Kidney capillary endothelial cell (primary cell): ENCODE data around the gene LRRTM4.
"Not testable (repeated sequence)": the region's sequence is repeated elsewhere in the genome, so short reads cannot be mapped to it uniquely, and the experiment has no call there.

Experiments used
- DNase-seq: peaks from one replicate; pipeline ENCODE4 v3.0.0-alpha.2; 2018; ENCODE audit warnings: low spot score

The LRRTM4 gene

DNA sequence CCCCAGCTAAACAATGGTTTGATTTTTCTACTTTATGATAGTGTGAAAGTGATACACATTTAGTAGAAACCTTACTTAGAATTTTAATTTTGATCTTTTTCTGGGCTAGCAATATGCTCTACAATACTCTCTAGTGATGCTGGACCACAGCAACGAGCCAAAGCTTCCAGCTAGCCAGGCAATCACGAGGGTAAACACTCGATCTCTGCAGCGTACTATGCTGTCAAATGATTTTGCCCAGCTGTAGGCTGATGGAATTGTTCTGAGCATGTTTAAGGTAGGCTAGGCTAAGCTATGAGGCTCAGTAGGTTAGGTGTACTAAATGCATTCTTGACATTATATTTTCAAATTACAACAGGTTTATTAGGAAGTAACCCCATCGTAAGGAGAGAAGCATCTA is 207.5 kb downstream of the LRRTM4 start:
- no peak for DNase-seq

DNA sequence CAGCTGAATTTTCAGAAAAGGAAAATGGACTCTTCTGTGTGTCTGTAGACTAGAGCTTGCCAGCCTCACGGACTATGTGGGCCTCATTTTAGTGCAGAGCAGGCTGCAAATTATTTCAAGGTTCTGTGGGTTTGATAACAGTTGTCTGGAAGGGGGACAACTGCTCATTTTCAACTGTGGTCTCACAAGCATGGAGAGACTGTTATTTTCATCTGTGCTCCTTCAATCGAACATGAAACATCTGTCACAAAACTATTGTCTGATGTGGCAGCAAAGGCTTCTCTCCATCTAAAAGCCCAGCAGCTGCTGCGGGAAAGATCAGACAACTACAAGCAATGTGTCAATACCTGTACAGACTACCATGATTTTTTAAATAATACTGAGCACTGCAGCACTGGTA is 211.8 kb downstream of the LRRTM4 start:
- no peak for DNase-seq

- no peak for DNase-seq
These were observed 212.5 kb downstream of the LRRTM4 start for GRCh38 chr2:77309725-77310124.

- DNase-seq: no peak
These were observed 220.7 kb downstream of the LRRTM4 start for GRCh38 chr2:77301441-77301840.

- no peak for DNase-seq
These were observed 225.4 kb downstream of the LRRTM4 start for GRCh38 chr2:77296791-77297190.

DNA sequence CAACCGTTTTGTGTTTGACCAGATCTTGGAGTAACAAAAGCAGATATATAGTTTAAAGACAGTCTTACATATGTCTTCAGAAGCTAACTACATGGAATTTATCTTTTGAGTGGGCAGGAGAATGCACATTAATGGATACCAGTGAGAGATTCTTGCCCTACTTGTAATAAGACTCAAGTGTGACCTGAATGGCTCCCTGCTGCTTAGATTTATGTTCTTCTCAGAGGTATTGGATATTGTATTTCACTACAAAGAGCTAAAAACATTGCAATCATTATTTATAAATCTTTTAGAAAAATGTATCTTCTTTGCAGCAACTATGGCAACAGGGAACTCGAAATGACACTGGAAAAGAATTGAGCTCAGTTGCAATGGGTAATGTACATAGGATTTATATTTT is 227.7 kb downstream of the LRRTM4 start:
- no peak for DNase-seq

GRCh38 chr2:77284353-77284752 is 237.8 kb downstream of the LRRTM4 start:
- no peak for DNase-seq

DNA sequence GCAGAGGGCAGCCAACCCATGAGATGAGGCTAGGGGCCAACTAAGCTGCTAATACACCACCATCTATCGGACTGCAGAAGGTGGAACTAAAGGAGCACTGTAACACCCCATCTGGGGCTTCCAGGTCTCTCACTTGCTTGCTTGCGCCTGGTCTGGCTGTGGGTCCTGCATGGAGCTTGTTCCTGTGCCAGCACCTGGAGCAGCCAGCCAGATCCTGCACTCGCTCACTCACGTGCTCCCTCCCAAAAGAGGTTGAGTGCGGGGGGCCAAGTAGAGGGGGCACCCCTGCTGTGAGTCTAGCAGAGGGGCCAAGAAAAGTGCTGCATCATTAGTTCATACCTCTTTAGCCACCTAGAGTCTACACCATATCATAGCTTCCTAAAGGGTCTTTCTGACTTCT is 250.9 kb downstream of the LRRTM4 start:
- no peak for DNase-seq

- no peak for DNase-seq
These were observed 251.7 kb downstream of the LRRTM4 start for GRCh38 chr2:77270433-77270832.

- no peak for DNase-seq
These were observed 253.6 kb downstream of the LRRTM4 start for GRCh38 chr2:77268626-77269025.

DNA sequence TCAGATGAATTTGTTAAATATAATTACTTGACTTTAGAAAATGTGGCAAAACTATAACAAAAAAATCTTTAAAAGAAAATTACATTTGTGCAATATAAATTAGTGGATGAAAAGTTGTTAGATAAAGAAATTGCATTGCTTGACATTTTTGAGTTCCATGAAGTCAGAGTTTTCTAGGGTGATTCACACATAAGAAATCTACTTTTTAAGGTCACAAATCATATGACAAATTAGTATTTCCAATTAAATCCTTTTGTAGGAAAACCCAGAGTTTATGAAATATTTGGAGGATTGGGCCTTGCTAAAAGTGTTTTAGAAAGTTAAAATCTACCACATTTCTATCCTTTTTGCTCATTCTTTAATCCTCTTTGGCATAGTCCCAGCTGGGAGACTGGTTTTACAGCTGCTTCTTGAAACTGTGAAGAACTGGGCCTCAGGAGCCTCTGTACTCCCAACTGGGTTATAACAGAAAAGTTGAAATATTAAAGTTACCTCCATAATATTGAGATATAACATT is 289.2 kb downstream of the LRRTM4 start:
- DNase-seq: no peak

GRCh38 chr2:77228391-77228790 is 293.8 kb downstream of the LRRTM4 start:
- DNase-seq: no peak

GRCh38 chr2:77210725-77211124 is 311.5 kb downstream of the LRRTM4 start:
- DNase-seq: no peak

DNA sequence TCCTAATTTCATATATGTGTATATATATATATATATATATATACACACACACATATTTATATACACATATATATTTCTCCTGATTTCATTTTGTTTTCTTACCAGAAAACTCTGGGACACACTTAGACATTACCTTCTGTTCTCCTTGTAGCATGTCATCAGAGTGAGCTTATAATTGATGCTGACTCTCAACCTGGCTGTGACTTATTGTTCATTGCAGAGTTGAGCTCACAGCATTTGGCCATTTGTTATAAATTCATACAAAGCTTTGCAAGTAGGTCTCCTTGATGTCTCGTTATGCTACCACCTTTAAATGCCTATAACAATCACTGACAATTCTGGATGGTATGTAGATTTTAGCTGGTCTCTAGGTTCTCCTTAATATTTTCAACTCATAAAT is 314.8 kb downstream of the LRRTM4 start:
- DNase-seq: no peak

DNA sequence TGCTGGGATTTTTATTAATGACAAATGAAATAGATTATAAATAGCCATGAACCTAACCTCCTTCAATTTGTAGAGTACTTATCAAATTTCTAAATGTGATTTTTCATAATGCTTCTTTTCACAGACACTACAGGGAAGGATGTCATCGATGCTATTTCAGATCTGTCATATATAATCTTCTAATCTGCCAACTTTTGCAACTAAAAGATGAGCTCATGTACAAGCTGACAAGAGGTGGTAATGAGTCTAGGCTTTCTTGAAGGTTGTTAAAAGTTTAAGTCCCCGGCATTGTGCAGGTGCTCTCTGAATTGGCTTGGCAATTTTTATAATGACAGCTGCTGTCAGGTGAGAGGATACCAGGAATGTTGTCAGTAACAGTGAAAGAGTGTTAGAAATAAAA is 320.4 kb downstream of the LRRTM4 start:
- no peak for DNase-seq

GRCh38 chr2:77199411-77199810 is 322.8 kb downstream of the LRRTM4 start:
- no peak for DNase-seq

DNA sequence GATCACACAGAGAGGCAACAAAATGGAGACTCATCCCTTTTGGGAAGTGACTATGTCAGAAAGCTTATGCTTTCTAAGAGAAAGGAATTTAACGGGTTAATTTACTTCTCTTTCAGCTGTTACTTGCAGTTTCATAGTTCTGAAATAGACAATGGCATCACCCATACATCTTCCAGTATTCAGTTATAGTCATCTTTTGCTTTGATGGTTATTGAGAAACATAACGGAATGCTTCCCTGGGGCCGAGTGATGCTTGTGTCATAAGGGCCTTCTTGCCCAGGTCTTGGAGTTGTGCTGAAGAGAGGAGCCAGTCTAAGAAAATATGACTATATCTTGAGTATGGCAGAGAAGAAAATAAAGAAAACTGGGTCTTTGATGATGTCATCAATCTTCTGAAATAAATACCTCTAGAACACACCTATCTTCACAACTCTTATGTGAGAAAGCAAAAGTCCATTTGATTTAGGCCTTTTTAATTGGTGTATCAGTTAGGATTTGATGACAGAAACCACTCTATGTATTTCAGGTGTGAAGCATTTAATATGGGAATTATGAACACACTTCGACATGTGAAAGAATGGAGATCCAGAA is 328.2 kb downstream of the LRRTM4 start:
- DNase-seq: no peak

DNA sequence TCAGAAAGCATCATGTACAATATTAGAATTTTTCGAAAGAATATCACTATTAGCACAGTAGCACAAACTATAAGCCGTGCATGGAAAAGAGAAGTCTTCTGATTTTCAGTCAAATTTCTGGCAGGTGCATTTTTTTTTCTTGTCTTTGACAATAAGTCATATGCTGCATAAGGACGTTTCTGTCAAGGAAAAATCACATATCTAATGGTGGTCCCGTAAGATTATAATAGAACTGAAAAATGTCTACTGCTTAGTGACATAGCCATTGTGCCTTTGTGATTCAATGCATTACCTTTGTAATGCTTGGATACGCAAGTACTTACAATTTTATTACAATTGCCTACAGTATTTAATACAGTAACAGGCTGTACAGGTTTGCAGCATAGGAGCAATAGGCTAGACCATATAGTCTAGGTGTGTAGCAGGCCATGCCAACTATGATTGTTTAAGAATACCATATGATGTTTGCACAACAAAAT is 329.3 kb downstream of the LRRTM4 start:
- DNase-seq: no peak

- DNase-seq: no peak
These were observed 330.5 kb downstream of the LRRTM4 start for GRCh38 chr2:77191665-77192064.

DNA sequence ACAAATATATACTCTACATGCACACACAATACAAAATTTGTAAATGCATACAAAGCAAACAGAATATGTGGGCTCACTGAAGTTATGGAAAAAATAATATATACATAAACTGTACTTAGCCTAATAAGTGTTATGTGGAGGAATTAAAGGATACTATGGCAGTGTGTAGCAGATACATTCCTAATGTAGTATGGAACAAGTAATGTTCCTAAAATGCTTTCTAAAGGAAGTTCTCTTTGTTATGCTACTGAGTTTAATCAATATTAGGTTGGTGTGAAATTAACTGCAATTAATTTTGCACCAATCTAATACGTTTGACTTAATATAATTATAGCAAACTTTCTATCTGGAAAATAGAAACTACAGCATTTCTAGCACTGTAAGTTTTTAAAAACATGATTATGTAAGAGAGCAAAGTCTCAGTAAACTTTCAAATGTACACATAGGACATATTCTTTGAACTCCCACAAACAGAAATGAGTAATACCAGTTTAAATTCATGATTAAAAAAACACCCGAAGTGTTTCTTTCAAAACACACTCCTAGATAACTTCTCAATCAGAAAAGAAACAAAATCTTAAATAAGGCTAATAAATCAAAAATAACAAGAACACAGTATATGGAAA is 331.3 kb downstream of the LRRTM4 start:
- no peak for DNase-seq

GRCh38 chr2:77185052-77185451 is 337.1 kb downstream of the LRRTM4 start:
- DNase-seq: no peak

DNA sequence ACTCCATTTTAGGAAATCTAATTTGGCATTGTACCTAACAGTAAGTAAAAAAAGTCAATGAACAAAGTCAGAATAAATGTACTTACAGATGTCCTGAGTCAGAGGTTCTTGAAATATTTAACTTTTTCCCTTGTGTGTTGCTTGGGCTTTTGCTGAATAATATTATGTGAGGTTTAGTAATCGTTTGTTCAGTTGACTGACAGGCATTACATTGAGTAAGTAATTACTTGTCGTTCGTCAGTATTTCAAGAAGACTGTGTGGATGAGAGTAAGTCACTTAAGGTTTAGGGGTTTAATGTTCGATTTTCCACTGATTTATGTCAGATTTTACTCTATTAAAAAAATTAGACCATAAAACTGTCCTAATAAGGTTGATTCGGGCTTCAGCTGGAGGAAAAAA is 342.9 kb downstream of the LRRTM4 start:
- DNase-seq: no peak

DNA sequence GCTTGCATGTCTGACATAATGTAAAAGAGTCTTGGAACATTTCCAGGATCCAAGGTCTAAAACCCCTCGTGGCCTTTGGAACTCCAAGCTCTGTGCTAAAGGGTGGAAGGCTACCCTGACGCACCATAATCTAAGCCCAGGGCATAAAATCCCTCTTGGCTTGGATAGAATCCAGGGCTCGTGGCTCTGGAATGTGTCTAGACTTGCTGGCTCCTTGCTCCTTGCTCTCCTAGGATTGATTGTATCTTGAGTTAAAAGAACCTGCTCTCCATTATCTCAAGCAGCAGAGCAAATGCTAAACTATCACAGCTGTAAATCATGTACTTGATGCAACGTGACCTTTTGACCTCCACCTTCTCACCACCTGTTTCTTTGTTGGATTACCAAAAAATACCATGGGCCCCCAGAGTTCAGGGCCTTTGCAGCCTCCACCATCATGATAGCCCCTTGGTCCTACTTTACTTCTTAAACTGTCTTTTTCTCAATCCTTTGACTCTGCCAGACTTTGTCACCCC is 346.9 kb downstream of the LRRTM4 start:
- not testable (repeated sequence) for DNase-seq

- DNase-seq: no peak
These were observed 352.8 kb downstream of the LRRTM4 start for GRCh38 chr2:77169426-77169825.
